MG63 (cell line): ENCODE results near the gene SLF1. TPM values are rescaled to one million over a fixed set of nuclear protein-coding genes. Genes with fewer than 3 reads are reported as not detected.

Experiments
- DNase-seq: peaks from one replicate; pipeline ENCODE4 v3.0.0-alpha.2; 2020
- H3K27me3 ChIP-seq: fragments of 250-450 bp; sonication (Bioruptor Pico); 2 replicates; pipeline ENCODE4 v1.5.1; 2020; ENCODE audit warnings: mild to moderate bottlenecking, moderate library complexity
- H3K36me3 ChIP-seq: fragments of 250-450 bp; sonication (Bioruptor Pico); 2 replicates; pipeline ENCODE4 v1.5.1; 2020; ENCODE audit warnings: mild to moderate bottlenecking, moderate library complexity
- H3K4me3 ChIP-seq: fragments of 250-450 bp; sonication (Bioruptor Pico); 2 replicates; pipeline ENCODE4 v1.5.1; 2020; ENCODE audit warnings: mild to moderate bottlenecking, moderate library complexity
- H3K9me3 ChIP-seq: fragments of 250-450 bp; sonication (Bioruptor Pico); 2 replicates; pipeline ENCODE4 v1.5.1; 2020; ENCODE audit warnings: mild to moderate bottlenecking, moderate library complexity
- total RNA-seq: library from RNA; depleted of rRNA; stranded (reverse); fragments of >200 nt; shearing (Covaris generic); gene quantifications from 2 replicates; pipeline ENCODE4 v1.2.3, GENCODE V29; 2014; ENCODE audit warnings: low replicate concordance; rRNA removed

SLF1 gene
- total RNA-seq, 1 experiment from 2014 or later: 8.6 TPM

- H3K36me3 ChIP-seq: no peaks in the 10 kb centered on the region
- no peak overlapping the region for H3K4me3 ChIP-seq
- no peaks in the 10 kb centered on the region for H3K9me3 ChIP-seq
- H3K27me3 ChIP-seq: no peaks in the 10 kb centered on the region; the same call in none of the 2 replicates
- no peak for DNase-seq
Observed at GRCh38 chr5:94744906-94745305, 126.4 kb downstream of the SLF1 start.

DNA sequence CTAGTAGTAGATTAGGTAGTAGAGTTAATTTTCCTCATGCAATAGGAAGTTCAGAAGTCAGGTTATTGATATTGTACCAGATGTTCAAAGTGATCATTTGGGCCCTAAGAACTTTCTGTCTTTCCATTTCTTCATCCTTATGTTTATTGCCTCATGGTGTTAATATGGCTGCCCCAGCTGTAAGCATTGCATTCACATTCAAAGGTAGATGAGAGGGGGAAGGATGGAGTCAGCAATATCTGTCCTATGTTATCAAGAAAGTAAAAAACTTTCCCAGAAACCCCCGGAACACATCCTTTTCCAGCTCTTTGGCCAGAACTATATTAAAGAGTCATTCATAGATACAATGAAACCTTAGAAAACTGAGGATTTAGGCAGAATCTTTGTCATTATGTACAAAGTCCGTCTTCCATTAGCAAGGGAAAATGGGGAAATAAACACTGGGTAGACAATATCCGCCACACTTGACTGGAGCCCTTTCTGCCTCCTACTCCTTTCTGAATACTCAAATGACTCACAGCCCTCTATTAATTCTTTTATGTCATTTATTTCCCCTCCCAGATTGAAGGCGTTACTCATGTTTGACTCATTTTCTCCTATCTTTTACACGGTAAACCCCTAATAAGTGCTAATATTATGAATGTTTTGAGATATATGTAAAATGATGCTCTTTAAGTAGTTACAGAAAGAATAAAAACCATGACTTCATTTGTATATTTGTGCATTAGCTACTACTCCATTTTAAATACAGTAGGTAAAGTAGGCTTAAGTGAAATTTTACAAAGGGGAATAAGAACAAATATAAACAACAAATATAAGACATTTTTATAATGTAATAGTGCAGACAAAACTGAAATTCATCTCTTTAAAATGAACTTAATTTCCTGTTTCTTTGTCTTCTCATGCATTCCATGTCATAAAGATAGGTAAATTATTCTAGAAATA is 127.6 kb downstream of the SLF1 start:
- H3K4me3 ChIP-seq: no peak overlapping the region
- DNase-seq: no peak
- no peaks in the 10 kb centered on the region for H3K9me3 ChIP-seq
- H3K36me3 ChIP-seq: no peaks in the 10 kb centered on the region
- H3K27me3 ChIP-seq: no peaks in the 10 kb centered on the region; the same call in none of the 2 replicates

GRCh38 chr5:94746731-94747124 is 128.3 kb downstream of the SLF1 start:
- no peaks in the 10 kb centered on the region for H3K9me3 ChIP-seq
- DNase-seq: no peak
- H3K27me3 ChIP-seq: no peaks in the 10 kb centered on the region; the same call in 1 of the 2 replicates
- no peaks in the 10 kb centered on the region for H3K36me3 ChIP-seq
- no peak overlapping the region for H3K4me3 ChIP-seq

Other genes starting within 250 kb of the SLF1 start
- 0.92 and 3.1 TPM in 2 replicates for gene KIAA0825, start 65 bp upstream of the SLF1 start, total RNA-seq